ENCODE results near the gene COX20.
A peak's percentile ranks its signal among the peaks of the same experiment; 100 is the strongest.

- peak; percentile 82 for TF ChIP-seq POLR2AphosphoS5 (IDR thresholded peaks at IDR 0.05; ENCODE audit: low read depth, low read length)
- TF ChIP-seq TAF1 (IDR thresholded peaks at IDR 0.05; ENCODE audit: borderline replicate concordance, low read depth, low read length), result peak; percentile 90
Observed at GRCh38 chr1:244834543-244835275, 749 bp upstream of the COX20 start.
